Measurements from ENCODE around the gene NLRP1.

The NLRP1 gene

DNA sequence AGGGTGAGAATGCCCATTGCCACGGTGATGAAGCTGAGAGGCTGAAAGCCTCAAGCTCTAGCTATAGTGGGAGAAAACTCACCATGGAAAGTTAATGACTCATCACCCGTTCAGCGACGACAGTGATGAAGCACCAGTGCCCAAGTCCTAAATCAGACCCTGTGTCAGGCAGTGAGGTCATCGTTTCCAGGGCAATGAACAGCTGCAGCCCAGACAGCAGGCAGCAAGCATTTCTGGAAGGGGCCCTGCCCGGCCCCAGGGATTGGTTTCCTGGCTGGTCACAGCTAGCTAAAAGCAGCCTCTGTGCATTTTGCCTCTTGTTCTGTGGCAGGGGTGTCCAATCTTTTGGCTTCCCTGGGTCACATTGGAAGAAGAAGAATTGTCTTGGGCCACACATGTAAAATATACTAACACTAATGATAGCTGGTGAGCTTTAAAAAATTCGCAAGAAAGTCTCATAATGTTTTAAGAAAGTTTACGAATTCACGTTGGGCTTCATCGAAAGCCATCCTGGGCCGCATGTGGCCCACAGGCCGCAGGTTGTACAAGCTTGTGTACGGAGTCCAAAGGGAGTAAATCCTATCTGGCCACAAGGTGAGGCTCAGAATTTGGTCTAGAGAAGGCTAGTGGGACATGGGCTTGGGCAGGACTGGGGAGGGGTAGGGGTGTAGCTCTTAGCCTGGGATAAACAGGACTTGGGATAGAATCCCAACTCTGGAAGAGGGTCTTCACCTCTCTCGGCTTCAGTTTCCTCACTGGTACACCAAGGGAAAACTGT, 57.3 kb downstream of the NLRP1 start:
- peaks cover 12% of the 10 kb centered on the region for H3K4me1 ChIP-seq
- H3K27ac ChIP-seq: no peak overlapping the region
- H3K4me3 ChIP-seq: no peak overlapping the region
- H3K9ac ChIP-seq: no peak overlapping the region
- no peaks in the 10 kb centered on the region for H3K9me3 ChIP-seq
- no peaks in the 10 kb centered on the region for H4K20me1 ChIP-seq
- H3K36me3 ChIP-seq: peaks cover 89% of the 10 kb centered on the region
- no peak overlapping the region; the same call in 1 of the 2 replicates for H3K4me2 ChIP-seq
- no peak for TF ChIP-seq Cebpa-rat (IDR thresholded peaks at IDR 0.05)
- H3K27me3 ChIP-seq: no peaks in the 10 kb centered on the region

DNA sequence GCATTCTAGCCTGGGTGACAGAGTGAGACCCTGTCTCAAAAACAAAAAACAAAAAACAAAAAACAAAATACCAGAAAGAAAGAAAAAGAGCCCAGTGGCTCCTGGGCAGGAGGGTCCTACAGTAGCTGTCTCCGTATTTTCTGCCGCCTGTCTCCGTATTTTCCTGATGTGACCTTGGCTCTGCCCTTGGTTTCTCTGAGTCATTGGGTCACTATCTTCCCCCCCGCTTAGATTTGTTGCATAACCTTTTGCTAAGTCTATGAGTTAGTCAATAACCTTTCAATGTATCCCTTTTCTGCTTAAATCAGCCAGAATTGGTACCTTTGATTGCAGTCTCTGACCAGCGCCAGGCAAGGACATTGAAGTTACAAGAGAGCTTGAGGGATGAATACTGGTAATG, 61.1 kb downstream of the NLRP1 start:
- no peaks in the 10 kb centered on the region for H3K27me3 ChIP-seq
- H3K4me2 ChIP-seq: no peak overlapping the region
- H3K36me3 ChIP-seq: peaks cover 78% of the 10 kb centered on the region
- H3K27ac ChIP-seq: no peak overlapping the region
- H3K4me1 ChIP-seq: peaks cover 12% of the 10 kb centered on the region
- no peaks in the 10 kb centered on the region for H3K9me3 ChIP-seq
- H4K20me1 ChIP-seq: no peaks in the 10 kb centered on the region
- H3K4me3 ChIP-seq: no peak overlapping the region
- no peak for TF ChIP-seq Cebpa-rat (IDR thresholded peaks at IDR 0.05)
- H3K9ac ChIP-seq: no peak overlapping the region

DNA sequence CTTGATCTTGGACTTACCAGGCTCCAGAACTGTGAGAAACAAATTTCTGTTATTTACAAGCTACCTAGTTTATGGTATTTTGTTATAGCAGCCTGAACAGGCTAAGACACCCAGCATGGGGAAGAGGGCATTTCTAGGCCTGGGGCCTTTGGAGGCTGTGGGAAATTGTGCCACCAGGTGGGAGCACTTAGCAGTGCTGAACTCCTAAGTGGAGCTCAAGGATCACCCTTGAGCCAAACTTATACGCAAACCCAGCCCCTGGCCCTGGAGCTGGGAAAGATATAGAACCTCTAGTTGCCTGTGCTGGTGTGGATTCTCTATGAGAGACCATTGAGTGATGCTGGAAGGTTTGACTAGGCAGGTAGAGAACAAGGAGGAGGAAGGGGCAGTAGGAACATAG, 61.8 kb downstream of the NLRP1 start:
- H3K4me2 ChIP-seq: no peak overlapping the region
- no peak overlapping the region for H3K4me3 ChIP-seq
- no peaks in the 10 kb centered on the region for H3K9me3 ChIP-seq
- H3K27ac ChIP-seq: no peak overlapping the region
- no peak for TF ChIP-seq Cebpa-rat (IDR thresholded peaks at IDR 0.05)
- no peaks in the 10 kb centered on the region for H4K20me1 ChIP-seq
- peaks cover 78% of the 10 kb centered on the region for H3K36me3 ChIP-seq
- peaks cover 9% of the 10 kb centered on the region for H3K4me1 ChIP-seq
- H3K27me3 ChIP-seq: no peaks in the 10 kb centered on the region
- H3K9ac ChIP-seq: no peak overlapping the region

DNA sequence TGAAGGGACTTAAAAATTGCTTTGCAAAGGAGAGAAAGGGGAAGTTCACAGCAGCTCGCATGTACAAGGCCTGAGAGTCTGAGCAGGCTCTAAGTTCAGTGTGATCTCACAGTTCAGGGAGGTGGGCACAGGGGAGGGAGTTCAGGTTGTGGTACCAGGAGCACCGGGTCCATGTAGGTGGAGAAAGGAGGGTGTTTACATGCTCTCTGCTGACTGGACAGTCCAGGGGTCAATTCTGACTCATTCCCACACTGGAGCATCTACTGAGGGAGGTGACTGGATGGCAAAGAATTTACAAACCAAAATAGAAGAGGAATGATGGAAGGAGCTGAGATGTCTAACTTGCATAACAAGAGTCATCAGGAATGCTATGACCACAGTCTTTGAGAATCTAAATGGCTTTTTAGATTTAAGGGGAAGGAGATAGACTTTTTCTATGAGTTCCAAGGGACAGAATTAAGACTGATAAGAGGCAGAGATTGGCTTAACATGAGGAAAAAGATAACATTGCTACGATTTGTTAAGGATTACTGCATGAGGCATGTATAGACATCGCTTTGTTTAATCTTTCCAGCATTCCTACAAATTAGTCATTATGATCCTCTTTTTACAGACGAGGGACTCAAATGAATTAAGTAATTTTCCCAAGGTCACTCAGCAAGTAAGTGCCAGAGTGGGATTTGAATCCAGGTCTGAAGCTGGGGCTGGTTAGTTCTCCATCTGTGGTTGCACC, 68.1 kb downstream of the NLRP1 start:
- Histone ChIP-seq H3K36me3 (peaks cover 59% of the 10 kb centered on the region), H3K9ac (no peak overlapping the region), H3K4me2 (no peak overlapping the region), H3K9me3 (0 out of 2 replicates have a peak, but pooled peaks cover 6% of the 10 kb centered on the region), H3K27me3 (no peaks in the 10 kb centered on the region), H3K27ac (no peak overlapping the region), H3K4me1 (peaks cover 15% of the 10 kb centered on the region), H4K20me1 (no peaks in the 10 kb centered on the region), H3K4me3 (no peak overlapping the region)
- TF ChIP-seq Cebpa-rat (IDR thresholded peaks at IDR 0.05): no peak

DNA sequence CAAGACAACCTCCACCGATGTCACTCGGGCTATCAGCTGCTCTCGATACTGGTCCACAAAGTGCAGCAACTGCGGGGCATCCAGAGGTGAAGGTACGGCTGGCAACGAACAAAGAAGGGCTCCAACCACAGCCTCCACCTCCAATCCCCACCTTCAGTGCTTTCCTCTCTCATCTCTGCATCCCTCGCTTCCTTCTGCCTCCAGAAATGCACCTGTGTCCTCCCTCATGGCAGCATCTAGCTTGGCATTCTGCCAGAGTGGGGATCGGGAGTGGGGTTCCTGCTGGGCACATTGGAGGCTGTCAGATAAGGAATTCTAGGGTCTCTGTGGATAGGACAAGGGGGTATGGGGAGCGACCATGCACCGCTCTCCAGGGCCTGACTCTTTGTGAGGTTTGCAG, 69.3 kb downstream of the NLRP1 start:
- H3K4me1 ChIP-seq: peaks cover 15% of the 10 kb centered on the region
- peaks cover 50% of the 10 kb centered on the region for H3K36me3 ChIP-seq
- H3K9ac ChIP-seq: no peak overlapping the region
- no peak for TF ChIP-seq Cebpa-rat (IDR thresholded peaks at IDR 0.05)
- H3K4me2 ChIP-seq: no peak overlapping the region
- H3K4me3 ChIP-seq: no peak overlapping the region
- no peaks in the 10 kb centered on the region for H4K20me1 ChIP-seq
- no peak overlapping the region for H3K27ac ChIP-seq
- 0 out of 2 replicates have a peak, but pooled peaks cover 6% of the 10 kb centered on the region for H3K9me3 ChIP-seq
- no peaks in the 10 kb centered on the region for H3K27me3 ChIP-seq

DNA sequence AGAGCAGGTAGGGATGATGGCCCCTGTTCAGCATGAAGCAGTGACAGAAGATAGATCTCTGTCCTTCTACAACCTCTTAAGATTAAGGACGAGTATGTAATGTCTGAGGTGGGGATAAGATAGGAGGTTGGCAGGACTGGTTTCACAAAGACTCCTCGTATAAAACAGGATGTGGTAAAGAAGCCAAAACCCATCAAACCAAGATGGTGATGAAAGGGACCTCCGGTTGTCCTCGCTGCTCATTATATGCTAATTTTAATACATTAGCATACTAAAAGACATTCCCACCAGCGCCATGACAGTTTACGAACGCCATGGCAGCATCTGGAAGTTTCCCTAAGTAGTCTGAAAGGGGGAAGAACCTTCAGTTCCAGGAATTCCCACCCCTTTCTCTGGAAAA, 70.7 kb downstream of the NLRP1 start:
- Histone ChIP-seq H3K4me2 (peak overlapping the region; percentile 38), H4K20me1 (no peaks in the 10 kb centered on the region), H3K36me3 (peaks cover 56% of the 10 kb centered on the region), H3K9ac (no peak overlapping the region), H3K27ac (no peak overlapping the region), H3K27me3 (no peaks in the 10 kb centered on the region), H3K4me3 (no peak overlapping the region), H3K4me1 (peaks cover 15% of the 10 kb centered on the region), H3K9me3 (0 out of 2 replicates have a peak, but pooled peaks cover 6% of the 10 kb centered on the region)
- no peak for TF ChIP-seq Cebpa-rat (IDR thresholded peaks at IDR 0.05)

DNA sequence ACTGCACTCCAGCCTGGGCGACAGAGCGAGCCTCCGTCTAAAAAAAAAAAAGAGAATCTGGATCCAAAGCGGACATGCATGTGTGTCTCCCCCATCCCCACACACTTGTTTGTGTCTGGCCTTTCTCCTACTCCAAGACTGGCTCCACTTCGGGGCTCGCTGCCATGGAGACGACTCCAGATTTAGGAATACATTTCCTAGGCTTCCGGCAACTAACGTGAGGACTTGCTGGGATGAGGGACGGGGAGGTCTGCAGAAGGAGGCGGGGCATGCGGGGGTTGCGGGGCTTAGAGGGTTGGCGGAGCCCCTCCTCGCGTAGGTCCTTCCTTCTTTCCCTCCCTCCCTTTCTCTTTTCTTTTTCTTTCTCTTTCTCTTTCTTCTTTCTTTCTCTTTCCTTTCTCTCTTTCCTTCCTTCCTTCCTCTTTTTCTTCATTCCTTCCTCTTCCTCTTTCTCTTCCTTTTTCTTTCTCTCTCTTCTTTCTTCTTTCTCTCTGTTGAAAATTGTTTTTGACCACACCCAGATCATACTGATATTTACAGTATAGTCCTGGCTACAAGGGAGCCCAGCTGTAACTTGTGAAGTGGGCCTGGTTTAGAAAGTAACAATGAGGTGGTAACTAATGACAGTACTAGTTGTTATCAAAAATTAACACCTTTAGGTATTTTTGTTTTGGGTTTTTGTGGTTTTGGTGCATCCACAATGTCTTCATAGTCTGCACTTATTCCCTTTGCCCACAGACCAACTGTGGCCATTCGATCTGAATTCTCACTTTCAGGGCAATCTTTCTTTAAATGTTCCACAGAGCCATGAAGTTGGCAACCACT, 72.7 kb downstream of the NLRP1 start:
- no peak for TF ChIP-seq Cebpa-rat (IDR thresholded peaks at IDR 0.05)
- Histone ChIP-seq H3K4me2 (no peak overlapping the region), H3K27ac (no peak overlapping the region), H3K27me3 (no peaks in the 10 kb centered on the region), H3K9ac (no peak overlapping the region), H3K36me3 (peaks cover 40% of the 10 kb centered on the region), H3K9me3 (0 out of 2 replicates have a peak, but pooled peaks cover 6% of the 10 kb centered on the region), H3K4me1 (peaks cover 15% of the 10 kb centered on the region), H3K4me3 (no peak overlapping the region), H4K20me1 (no peaks in the 10 kb centered on the region)

DNA sequence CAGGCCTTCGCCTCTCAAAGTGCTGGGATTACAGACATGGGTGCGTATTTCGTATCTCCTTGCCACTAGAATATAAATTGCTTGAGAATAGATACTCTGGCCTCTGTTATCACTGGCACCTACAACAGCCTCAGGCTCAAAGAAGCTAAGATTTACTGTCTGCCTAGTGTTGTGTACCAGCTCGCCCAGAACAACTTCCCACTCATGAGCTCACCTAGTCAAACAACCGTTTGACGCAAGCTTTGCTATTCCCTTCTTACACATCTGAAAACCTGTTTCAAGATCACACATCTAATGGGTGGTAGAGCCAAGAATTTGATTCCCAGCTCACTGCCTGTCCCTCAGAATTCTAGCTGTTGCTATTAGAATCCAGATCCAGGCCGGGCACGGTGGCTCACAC, 73.5 kb downstream of the NLRP1 start:
- TF ChIP-seq Cebpa-rat (IDR thresholded peaks at IDR 0.05): no peak
- 0 out of 2 replicates have a peak, but pooled peaks cover 6% of the 10 kb centered on the region for H3K9me3 ChIP-seq
- H3K27me3 ChIP-seq: no peaks in the 10 kb centered on the region
- peaks cover 32% of the 10 kb centered on the region for H3K36me3 ChIP-seq
- peaks cover 15% of the 10 kb centered on the region for H3K4me1 ChIP-seq
- H4K20me1 ChIP-seq: no peaks in the 10 kb centered on the region
- H3K9ac ChIP-seq: no peak overlapping the region
- no peak overlapping the region for H3K27ac ChIP-seq
- H3K4me3 ChIP-seq: no peak overlapping the region
- H3K4me2 ChIP-seq: no peak overlapping the region

DNA sequence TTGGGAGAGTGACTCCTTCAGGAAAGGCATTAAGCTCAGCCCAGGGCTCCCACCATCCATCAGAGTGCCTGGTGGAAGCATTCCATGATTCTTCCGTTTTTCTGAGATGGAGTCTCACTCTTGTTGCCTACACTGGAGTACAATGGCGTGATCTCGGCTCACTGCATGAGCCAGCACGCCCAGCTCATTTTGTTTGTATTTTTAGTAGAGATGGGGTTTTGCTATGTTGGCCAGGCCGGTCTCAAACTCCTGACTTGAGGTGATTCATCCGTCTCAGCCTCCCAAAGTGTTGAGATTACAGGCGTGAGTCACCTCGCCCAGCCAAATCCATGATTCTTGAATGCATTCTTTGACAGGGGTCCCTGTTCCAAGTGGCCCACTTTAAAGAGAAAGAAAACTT, 74.8 kb downstream of the NLRP1 start:
- Histone ChIP-seq H3K27me3 (no peaks in the 10 kb centered on the region), H3K4me3 (no peak overlapping the region), H3K36me3 (peaks cover 19% of the 10 kb centered on the region), H3K4me1 (peaks cover 15% of the 10 kb centered on the region), H3K27ac (no peak overlapping the region), H4K20me1 (no peaks in the 10 kb centered on the region), H3K9me3 (0 out of 2 replicates have a peak, but pooled peaks cover 4% of the 10 kb centered on the region), H3K4me2 (no peak overlapping the region), H3K9ac (no peak overlapping the region)
- no peak for TF ChIP-seq Cebpa-rat (IDR thresholded peaks at IDR 0.05)

All from BLaER1 (cell line).